ENCODE measurements around the gene COL18A1. TPM values are rescaled to one million over a fixed set of nuclear protein-coding genes. Genes with fewer than 3 reads are reported as not detected.
A peak's percentile ranks its signal among the peaks of the same experiment; 100 is the strongest.

Gene COL18A1
- total and polyA plus RNA-seq, 2 of the 8 experiments (the other 6 are each of a cell fraction or from before 2014, with no cell fraction given), result 145 to 201 TPM

DNA sequence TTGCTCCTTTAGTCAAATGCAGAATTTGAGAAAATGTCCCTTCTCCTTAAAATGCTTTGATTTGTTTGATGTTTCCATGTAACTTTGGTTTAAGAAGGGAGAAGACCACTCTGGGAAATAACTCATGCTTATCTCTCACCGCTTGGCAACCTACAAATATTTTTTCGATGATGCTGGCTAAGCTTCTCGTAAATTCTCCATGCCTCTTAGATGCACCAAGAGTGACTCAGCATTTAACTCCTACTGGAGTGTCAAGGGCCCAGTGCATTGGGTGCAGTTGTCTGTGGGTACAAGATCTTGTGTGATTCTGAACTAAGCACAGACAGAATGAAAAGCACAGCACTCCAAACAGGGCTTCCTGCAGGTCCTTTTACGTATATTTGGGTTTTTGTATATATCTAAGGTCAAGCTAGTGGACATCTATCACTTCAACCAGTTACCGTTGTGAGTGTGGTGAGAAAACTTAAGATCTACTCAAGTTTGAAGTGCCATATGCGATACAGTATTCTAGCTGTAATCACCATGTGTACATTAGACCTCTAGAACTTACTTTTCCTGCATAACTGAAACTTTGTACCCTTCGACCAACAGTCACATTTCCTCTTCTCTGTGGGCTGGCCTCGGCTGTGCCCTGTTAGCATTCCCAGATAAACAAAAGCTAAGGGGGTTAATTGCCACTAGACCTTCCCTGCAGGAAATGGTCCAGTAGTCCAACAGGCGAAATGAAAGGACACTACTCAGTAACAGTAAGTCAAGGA is 55.8 kb downstream of the COL18A1 start (continued):
- TF ChIP-seq CHD7 (IDR thresholded peaks at IDR 0.05; ENCODE audit: insufficient replicate concordance, low read length) (no peak), BACH1 (IDR thresholded peaks at IDR 0.05; ENCODE audit: low read length) (peak; percentile 63), GABPA (IDR thresholded peaks at IDR 0.05; ENCODE audit: borderline replicate concordance, insufficient read depth, low read length) (no peak), MAFK (IDR thresholded peaks at IDR 0.05; ENCODE audit: low read depth, low read length) (0 out of 2 replicates have a peak, but pooled peaks have one; percentile 23), RAD21 (IDR thresholded peaks at IDR 0.05 in 1 of 2, conservative IDR thresholded peaks at IDR 0.05 in 1 of 2; ENCODE audit: low read depth in 2 of 2, low read length in 2 of 2) (no peak)

Data from H1 (cell line).